Measurements from ENCODE around the gene CCNY.
"Not testable (repeated sequence)": the region's sequence is repeated elsewhere in the genome, so short reads cannot be mapped to it uniquely, and the experiment has no call there.

The CCNY gene

DNA sequence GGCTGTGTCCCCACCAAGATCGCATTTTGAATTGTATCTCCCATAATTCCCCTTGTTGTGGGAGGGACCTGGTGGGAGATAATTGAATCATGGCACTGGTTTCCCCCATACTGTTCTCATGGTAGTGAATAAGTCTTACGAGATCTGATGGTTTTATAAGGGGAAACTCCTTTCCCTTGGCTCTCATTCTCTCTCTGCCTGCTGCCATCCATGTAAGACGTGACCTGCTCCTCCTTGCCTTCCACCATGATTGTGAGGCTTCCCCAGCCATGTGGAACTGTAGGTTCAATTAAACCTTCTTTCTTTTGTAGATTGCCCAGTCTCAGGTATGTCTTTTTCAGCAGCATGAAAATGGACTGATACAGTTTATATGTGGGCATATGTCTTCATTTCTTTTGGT is 201.6 kb downstream of the CCNY start:
- peaks cover 19% of the 10 kb centered on the region for H3K4me1 Mint-ChIP-seq (ENCODE audit: low read depth)
- not testable (repeated sequence) for H3K4me3 Mint-ChIP-seq, H3K27me3 Mint-ChIP-seq
- H3K36me3 Mint-ChIP-seq (ENCODE audit: low read depth): peaks cover 83% of the 10 kb centered on the region
- H3K27ac Mint-ChIP-seq: peak overlapping the region; percentile 6
- peaks cover 21% of the 10 kb centered on the region for H3K9me3 Mint-ChIP-seq

DNA sequence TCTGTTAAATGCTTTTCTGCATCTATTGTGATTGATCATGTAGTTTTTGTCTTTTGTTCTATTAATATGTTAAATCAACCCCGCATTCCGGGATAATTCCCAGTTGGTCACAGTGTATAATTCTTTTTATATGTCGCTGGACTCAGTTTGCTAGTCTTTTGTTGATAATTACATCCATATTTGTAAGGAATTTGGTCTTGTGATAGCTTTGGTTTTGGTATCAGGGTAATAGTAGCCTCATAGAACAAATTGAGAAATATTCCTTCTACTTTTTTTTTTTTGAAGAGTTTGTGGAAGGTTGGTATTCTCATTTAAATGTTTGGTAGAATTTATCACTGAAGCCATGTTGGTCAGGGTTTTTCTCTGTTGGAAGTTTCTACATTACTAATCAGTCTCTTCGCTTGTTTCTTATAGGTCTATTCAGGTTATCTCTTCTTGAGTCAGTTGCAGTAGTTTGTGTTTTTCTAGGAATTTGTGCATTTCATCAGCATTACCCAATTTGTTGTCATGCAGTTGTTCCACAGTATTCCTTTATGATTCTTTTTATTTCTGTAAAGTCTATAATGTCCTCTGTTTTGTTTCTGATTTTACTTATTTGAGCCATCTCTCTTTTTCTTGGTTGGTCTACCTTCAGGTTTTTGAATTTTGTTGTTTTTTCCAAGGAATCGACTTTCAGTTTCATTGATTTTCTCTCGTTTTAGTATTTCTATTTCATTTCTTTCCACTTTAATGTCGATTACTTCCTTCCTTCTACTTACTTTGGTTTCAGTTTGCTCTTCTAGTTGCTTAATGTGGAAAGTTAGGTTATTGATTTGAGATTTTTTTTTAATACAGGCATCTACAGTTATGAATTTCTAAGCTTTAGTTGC is 204.2 kb downstream of the CCNY start:
- H3K9me3 Mint-ChIP-seq: peaks cover 10% of the 10 kb centered on the region
- peak overlapping the region; percentile 59 for H3K27ac Mint-ChIP-seq
- H3K4me3 Mint-ChIP-seq: peak overlapping the region; percentile 8
- peaks cover 68% of the 10 kb centered on the region for H3K36me3 Mint-ChIP-seq (ENCODE audit: low read depth)
- no peaks in the 10 kb centered on the region for H3K27me3 Mint-ChIP-seq
- peaks cover 19% of the 10 kb centered on the region for H3K4me1 Mint-ChIP-seq (ENCODE audit: low read depth)

DNA sequence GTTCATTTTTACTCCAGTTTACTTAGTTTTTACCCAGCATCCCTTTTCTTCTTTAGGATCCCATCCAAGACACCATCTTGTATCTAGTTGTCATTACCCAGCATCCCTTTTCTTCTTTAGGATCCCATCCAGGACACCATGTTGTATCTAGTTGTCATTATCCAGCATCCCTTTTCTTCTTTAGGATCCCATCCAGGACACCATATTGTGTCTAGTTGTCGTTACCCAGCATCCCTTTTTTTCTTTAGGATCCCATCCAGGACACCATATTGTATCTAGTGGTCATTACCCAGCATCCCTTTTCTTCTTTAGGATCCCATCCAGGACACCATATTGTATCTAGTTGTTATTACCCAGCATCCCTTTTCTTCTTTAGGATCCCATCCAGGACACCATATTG is 205.4 kb downstream of the CCNY start:
- Mint-ChIP-seq H3K27ac (no peak overlapping the region), H3K4me1 (ENCODE audit: low read depth) (peaks cover 19% of the 10 kb centered on the region), H3K27me3 (no peaks in the 10 kb centered on the region), H3K9me3 (no peaks in the 10 kb centered on the region), H3K36me3 (ENCODE audit: low read depth) (peaks cover 58% of the 10 kb centered on the region), H3K4me3 (no peak overlapping the region)

DNA sequence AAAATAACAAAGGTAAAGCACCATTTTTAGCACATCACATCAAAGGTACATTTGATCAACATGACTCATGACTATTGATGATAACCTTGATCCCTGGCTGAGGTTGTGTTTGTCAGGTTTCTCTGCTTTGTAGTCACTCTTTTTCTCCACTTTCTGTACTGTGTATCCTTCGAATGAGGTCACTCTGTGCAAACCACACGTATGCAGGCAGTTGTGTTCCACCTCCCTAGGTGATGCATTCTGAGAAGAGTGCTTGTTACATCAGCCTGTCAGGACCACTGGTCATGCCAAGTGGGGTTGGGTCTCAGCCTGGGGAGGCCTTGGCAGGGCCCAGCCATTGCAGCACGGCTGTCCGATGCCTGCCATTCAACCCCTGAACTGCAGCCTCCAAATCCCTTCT is 206.0 kb downstream of the CCNY start:
- H3K9me3 Mint-ChIP-seq: no peaks in the 10 kb centered on the region
- H3K27ac Mint-ChIP-seq: no peak overlapping the region
- peaks cover 19% of the 10 kb centered on the region for H3K4me1 Mint-ChIP-seq (ENCODE audit: low read depth)
- peaks cover 53% of the 10 kb centered on the region for H3K36me3 Mint-ChIP-seq (ENCODE audit: low read depth)
- H3K4me3 Mint-ChIP-seq: no peak overlapping the region
- no peaks in the 10 kb centered on the region for H3K27me3 Mint-ChIP-seq

DNA sequence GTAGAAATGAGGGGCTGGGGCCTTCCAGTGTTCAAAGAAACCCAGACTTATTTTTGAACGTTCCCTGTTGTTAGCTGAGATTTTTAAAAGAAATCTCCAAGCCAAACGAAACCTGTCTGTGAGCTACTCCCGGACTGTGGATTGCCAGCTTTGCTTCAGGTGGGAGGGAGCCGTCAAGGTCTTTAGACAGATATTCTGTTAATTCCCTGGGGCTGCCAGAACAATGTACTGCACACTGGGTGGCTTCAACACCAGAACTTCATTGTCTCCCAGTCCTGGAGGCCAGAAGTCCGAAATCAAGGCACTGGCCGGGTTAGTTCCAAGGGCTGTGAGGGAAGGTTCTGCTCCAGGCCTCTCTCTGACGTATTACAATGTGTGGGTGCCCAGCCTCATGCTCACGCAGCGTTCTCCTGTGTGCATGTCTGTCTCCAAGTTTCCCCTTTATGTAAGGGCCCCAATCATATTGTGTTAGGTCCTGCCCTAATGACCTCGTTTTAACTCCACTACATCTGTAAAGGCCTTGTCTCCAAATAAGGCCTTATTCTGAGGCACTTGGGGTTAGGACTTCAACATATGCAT is 208.9 kb downstream of the CCNY start:
- no peak overlapping the region for H3K4me3 Mint-ChIP-seq
- H3K36me3 Mint-ChIP-seq (ENCODE audit: low read depth): peaks cover 30% of the 10 kb centered on the region
- peaks cover 15% of the 10 kb centered on the region for H3K4me1 Mint-ChIP-seq (ENCODE audit: low read depth)
- no peaks in the 10 kb centered on the region for H3K9me3 Mint-ChIP-seq
- no peaks in the 10 kb centered on the region for H3K27me3 Mint-ChIP-seq
- H3K27ac Mint-ChIP-seq: no peak overlapping the region

DNA sequence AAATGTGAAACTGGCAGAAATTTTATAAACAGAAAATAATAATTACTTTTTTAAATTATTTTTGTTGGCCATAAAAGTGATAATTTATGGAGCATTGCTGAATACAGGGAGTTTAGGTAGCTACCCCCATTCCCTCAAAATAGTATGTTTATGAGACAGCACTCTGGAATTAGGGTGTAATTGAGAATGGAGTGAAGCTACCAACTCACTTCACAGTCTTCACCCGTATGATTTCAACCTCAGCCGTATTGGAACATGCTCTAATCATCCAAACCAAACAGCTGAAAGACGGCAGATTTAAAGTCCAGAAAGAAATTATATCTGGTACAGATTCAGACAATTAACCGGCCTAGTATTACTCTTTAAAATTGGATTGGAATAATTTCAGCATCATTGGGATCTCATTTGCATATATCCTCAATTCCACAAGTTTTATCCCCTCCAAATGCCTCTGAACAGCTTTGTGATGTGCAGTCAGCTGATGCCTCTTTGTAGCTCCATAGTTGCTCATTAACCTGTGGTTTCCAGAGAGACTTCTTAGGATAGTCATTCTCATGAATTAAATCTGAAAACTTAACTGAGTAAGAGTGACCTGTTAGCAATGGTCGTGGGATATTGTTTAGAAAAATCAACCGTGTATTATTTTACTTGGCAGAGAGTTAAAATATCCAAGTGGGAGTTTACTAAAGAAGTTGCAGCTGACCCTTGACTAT is 209.7 kb downstream of the CCNY start:
- H3K4me1 Mint-ChIP-seq (ENCODE audit: low read depth): peaks cover 7% of the 10 kb centered on the region
- H3K27me3 Mint-ChIP-seq: no peaks in the 10 kb centered on the region
- no peak overlapping the region for H3K4me3 Mint-ChIP-seq
- peaks cover 32% of the 10 kb centered on the region for H3K36me3 Mint-ChIP-seq (ENCODE audit: low read depth)
- H3K9me3 Mint-ChIP-seq: no peaks in the 10 kb centered on the region
- H3K27ac Mint-ChIP-seq: no peak overlapping the region

DNA sequence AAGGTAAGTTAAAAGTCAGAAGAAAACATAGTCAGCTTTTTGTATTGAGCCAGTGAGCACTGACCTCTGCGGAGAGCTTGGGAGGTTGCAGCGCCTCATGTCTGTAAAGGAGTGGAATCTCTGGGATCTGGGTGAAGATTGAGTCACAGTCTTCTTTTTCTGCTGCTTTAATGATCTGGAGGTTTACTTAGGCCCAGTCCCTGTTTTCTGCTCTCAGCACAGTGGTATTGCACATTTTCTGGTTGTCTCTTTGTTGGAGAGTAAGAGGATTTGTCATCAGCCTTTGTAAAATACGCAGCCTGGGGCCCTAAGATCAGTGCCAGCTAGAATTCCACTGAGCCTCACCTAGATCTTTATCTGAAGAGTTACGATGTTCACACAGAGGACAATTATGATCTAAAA is 210.5 kb downstream of the CCNY start:
- Mint-ChIP-seq H3K27ac (no peak overlapping the region), H3K36me3 (ENCODE audit: low read depth) (peaks cover 32% of the 10 kb centered on the region)

DNA sequence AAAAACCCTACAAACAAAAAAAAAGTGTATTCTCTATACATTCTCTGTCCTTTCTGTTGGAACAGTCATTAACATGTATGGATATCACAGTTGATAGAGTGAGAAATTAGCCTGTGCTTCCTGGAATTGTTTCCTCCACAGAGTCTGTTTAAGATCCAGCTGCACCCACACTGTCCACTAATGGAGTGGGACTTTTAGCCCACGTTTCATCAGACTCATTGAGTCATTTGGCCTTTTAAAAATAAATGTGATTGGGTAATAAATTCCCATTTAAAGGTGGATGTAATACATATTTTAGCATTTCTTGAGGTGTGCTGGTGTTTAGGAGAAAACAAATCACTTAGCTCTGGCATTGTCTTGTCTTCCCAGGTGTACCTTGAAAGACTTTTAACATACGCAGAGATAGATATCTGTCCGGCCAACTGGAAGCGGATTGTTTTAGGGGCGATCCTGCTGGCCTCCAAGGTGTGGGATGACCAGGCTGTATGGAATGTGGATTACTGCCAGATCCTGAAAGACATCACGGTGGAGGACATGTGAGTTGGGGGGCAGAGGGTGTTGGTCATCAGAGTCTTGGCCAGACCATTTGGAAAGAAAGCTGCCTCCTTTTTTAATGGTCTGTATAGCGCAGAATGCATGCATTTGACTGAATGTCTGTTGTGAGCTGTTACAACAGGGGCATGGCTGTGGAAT is 216.5 kb downstream of the CCNY start:
- Mint-ChIP-seq H3K4me3 (no peak overlapping the region), H3K27ac (no peak overlapping the region), H3K36me3 (ENCODE audit: low read depth) (peaks cover 40% of the 10 kb centered on the region), H3K27me3 (no peaks in the 10 kb centered on the region), H3K9me3 (no peaks in the 10 kb centered on the region), H3K4me1 (ENCODE audit: low read depth) (peaks cover 4% of the 10 kb centered on the region)

More for the DNA sequence above, 210.5 kb downstream of the CCNY start:
- Mint-ChIP-seq H3K27me3 (no peaks in the 10 kb centered on the region), H3K4me1 (ENCODE audit: low read depth) (peaks cover 6% of the 10 kb centered on the region), H3K9me3 (no peaks in the 10 kb centered on the region), H3K4me3 (no peak overlapping the region)

DNA sequence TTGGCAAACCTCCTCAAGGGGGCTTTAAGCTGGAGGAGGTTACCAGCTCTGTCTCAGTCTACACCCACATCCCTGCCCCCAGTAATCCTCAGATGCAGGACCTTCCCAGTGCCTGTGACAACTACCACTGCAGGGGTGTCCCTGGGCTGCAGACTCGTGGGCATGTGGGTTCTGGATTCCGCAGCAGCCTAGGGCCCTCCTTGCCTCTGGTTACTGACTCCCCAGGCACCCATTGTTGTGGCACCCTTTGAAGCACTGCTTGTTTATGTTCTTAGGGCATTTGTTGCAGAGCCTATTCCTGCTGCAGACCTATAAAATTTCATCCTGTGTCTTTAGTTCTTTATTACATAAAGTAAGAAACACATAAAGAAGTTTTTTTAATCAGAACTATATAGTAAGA is 217.7 kb downstream of the CCNY start:
- H3K27ac Mint-ChIP-seq: no peak overlapping the region
- H3K36me3 Mint-ChIP-seq (ENCODE audit: low read depth): peaks cover 42% of the 10 kb centered on the region
- peaks cover 4% of the 10 kb centered on the region for H3K4me1 Mint-ChIP-seq (ENCODE audit: low read depth)
- H3K4me3 Mint-ChIP-seq: no peak overlapping the region
- no peaks in the 10 kb centered on the region for H3K9me3 Mint-ChIP-seq
- H3K27me3 Mint-ChIP-seq: no peaks in the 10 kb centered on the region

DNA sequence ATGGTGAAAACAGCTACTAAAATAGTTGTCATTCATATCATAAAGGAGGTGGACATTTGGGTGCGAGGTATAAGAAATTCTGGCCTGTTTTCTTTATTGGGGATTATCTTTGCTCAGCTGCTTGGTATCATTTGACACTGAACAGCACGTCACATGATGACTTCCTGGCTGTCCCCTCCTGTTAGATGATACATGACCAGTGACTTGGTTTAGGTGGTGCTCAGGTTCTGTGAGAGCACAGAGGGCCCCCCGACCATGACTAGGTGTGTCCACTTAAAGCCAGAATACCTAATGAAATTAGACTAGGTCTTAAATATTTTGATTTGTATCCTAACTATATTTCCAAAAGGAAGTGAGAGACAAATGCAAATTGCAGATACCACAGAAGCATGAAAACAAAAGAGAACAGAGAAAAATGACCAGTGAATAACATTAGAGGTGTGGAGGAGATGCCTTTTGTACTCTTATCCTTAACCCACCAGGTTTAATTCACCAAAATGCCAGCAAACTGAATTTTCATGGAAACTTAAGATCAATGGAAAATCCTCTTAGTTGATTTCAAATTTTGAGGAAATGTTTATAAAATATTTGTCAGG is 218.2 kb downstream of the CCNY start:
- Mint-ChIP-seq H3K27ac (no peak overlapping the region), H3K9me3 (no peaks in the 10 kb centered on the region), H3K27me3 (no peaks in the 10 kb centered on the region), H3K4me1 (ENCODE audit: low read depth) (peaks cover 4% of the 10 kb centered on the region), H3K36me3 (ENCODE audit: low read depth) (peaks cover 46% of the 10 kb centered on the region), H3K4me3 (no peak overlapping the region)

DNA sequence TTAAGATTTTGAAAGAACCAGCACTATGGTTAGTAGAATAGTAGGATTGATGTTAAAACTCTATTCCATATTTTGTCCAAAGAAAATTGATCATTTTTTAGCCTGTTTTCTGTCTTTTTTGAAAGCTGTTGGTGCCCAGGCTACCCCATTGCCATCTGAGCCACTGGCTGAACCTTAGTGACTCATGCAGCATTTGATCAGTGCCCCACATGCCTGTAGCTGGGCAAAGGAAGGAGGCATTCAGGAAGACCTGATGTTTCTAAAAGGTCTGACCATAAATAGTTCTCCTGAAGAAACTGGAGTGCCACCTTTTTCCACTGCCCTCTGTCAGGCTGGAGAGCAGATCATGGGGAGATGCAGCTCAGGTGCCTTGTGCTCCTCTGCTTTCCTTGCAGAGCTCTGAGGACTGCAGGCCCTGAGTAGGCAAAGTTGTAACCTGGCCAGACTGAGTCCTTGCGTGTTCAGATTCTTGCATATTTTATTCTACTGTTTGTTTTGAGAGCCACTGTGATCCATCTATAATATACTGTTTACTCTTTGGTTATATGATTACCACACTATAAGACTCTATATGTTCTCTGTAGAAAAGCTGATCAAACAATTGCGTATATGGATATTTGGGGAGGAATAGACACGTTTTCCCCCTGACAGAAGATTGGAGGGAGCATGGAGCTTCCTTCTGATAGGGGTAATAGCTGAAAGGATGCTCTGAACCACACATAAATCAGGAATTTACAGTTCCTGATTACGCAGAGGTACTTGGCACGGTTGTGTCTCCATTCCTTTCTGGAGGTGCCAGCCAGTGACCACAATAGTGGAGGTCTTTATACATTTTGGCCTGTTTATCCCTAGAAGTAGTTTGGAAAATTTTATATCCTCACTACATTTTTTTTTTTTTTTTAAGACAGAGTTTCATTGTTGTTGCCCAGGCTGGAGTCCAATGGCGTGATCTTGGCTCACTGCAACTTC is 219.9 kb downstream of the CCNY start:
- H3K9me3 Mint-ChIP-seq: no peaks in the 10 kb centered on the region

DNA sequence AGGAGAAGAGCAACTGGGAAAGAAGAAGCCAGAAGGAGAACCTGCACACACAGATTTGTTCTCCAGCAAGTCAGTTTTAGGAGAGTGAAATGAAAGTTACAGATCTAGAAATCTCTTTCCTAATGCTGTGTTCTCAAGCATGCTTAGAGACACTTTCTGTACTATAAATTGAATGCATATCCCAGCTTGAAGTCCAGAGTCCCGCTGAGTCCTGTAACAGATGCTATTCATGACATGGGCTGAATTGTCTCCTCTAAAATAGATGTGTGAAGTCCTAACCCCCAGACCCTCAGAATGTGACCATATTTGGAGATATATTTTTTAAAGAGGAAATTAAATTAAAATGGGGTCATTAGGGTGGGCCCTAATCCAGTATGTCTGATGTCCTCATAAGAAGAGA is 222.0 kb downstream of the CCNY start:
- Mint-ChIP-seq H3K27ac (no peak overlapping the region), H3K27me3 (no peaks in the 10 kb centered on the region), H3K4me3 (no peak overlapping the region), H3K36me3 (ENCODE audit: low read depth) (peaks cover 33% of the 10 kb centered on the region), H3K4me1 (ENCODE audit: low read depth) (peaks cover 5% of the 10 kb centered on the region), H3K9me3 (no peaks in the 10 kb centered on the region)

More for the DNA sequence above, 219.9 kb downstream of the CCNY start:
- H3K36me3 Mint-ChIP-seq (ENCODE audit: low read depth): peaks cover 34% of the 10 kb centered on the region
- no peak overlapping the region for H3K4me3 Mint-ChIP-seq
- no peak overlapping the region for H3K27ac Mint-ChIP-seq
- no peaks in the 10 kb centered on the region for H3K27me3 Mint-ChIP-seq
- H3K4me1 Mint-ChIP-seq (ENCODE audit: low read depth): peaks cover 4% of the 10 kb centered on the region

DNA sequence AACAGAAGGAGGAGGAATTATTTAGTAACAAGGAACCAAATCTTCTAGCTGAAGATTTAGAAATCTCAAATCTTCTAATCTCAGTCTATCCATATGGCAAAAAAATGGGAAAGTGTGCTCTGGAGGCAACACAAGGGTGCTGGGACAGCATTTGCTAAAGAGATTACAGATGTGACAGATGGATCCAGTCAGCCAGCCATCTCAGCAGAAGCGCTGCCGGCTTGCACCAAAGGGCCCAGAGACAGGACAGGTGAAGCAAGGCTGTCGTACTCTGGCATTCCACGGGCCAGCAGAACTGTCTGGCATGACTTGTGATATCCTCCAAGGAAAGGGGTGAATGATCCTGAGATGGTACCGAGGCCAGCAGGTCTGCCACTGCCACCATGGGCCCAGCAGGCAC is 223.1 kb downstream of the CCNY start:
- H3K27me3 Mint-ChIP-seq: no peaks in the 10 kb centered on the region
- H3K27ac Mint-ChIP-seq: no peak overlapping the region

DNA sequence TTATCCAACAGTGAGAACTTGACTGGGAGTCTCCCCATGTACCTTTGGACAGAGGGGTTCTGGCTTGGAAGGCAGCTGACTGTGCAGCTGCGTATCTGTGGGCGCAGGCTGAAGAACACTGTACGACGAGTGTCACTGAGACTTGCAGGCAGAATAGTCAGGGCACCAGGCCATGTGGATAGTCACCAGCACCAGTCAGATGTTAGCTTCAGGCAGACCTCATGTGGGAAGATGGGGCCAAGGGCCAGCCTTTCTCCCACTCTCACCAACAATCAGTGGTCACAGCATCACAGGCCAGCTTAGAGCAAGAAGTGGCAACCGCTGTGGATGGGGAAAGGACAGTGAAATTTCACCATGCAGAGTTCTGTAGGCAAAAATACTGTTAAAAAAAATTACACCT is 225.4 kb downstream of the CCNY start:
- H3K27ac Mint-ChIP-seq: no peak overlapping the region
- no peaks in the 10 kb centered on the region for H3K9me3 Mint-ChIP-seq

More for the DNA sequence above, 223.1 kb downstream of the CCNY start:
- Mint-ChIP-seq H3K9me3 (no peaks in the 10 kb centered on the region), H3K4me1 (ENCODE audit: low read depth) (peaks cover 6% of the 10 kb centered on the region), H3K4me3 (no peak overlapping the region), H3K36me3 (ENCODE audit: low read depth) (peaks cover 33% of the 10 kb centered on the region)

More for the DNA sequence above, 225.4 kb downstream of the CCNY start:
- Mint-ChIP-seq H3K4me1 (ENCODE audit: low read depth) (peaks cover 3% of the 10 kb centered on the region), H3K4me3 (no peak overlapping the region), H3K36me3 (ENCODE audit: low read depth) (peaks cover 27% of the 10 kb centered on the region), H3K27me3 (no peaks in the 10 kb centered on the region)
